HuH-7 (cell line): Measurements from ENCODE around the gene ZNRF4.
"Not testable (repeated sequence)": the region's sequence is repeated elsewhere in the genome, so short reads cannot be mapped to it uniquely, and the experiment has no call there.

Experiments
- DNase-seq: peaks from one replicate; pipeline ENCODE4 v3.0.0; 2011; ENCODE audit warnings: low spot score

The ZNRF4 gene

DNA sequence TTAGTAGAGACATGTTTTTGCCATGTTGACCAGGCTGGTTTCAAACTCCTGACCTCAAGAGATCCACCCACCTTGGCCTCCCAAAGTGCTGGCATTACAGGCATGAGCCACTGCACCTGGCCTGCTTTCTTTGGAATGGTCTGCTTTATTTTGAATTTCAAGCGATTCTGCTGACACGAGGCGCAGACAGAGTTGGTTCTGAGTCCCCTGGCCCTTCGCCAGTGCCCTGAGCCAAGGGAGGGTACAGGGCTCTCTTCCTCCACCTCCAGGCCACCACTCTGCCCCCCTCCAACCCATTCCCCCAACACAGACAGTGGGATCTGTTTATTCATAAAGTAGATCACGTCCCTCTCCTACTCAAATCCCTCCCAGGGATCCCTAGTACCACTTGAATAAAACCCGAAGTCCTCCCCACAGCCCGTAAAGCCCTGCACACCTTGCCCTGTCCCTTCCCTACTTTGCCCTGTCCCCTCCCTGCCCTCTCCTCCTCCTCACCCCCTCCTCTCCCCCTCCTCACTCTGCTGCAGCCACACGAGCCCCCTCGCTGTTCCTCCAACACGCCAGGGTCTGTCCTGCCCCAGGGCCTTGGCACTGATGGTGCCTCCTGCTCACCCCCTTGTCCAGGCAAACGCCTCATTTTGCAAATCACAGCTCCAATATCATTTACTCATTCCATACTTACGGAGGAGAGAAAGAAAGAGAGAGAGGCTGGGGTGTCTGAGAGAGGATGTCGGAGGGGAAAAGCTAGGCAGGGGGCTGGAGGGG is 22.4 kb downstream of the ZNRF4 start:
- no peak for DNase-seq

- no peak for DNase-seq
Observed at GRCh38 chr19:5478241-5478924, 23.2 kb downstream of the ZNRF4 start.

DNA sequence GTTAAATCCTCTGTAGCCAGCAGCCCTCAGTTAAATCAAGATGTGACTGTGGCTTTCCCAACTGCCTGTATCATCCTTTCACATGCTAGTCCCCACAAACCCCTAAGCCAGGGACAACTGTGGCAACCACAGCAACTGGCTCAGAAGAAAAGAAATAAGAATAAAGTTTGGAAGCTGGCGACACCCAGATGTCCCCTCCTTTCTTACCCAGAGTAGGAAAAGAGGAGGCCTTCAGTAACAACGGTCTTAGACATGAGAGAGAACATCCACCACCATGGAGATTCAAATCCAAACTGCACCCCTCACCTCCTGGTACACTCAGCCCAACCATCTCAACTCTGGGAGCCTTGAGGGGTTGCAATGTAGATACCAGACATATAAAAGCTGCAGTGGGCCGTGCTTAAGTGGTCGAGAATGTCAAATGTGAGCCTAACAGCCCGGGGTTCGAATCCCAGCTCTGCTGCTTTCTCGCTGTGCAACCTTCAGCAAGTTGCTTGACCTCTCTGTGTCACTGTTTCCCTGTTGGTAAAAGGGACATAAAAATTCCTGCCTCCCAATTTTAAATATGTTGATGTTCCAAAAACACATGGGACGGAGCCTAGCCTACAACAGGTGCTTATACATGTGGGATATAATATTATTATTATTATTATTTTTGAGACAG is 23.8 kb downstream of the ZNRF4 start:
- DNase-seq, result no peak

- no peak for DNase-seq
Observed at GRCh38 chr19:5479958-5480357, 24.7 kb downstream of the ZNRF4 start.

DNA sequence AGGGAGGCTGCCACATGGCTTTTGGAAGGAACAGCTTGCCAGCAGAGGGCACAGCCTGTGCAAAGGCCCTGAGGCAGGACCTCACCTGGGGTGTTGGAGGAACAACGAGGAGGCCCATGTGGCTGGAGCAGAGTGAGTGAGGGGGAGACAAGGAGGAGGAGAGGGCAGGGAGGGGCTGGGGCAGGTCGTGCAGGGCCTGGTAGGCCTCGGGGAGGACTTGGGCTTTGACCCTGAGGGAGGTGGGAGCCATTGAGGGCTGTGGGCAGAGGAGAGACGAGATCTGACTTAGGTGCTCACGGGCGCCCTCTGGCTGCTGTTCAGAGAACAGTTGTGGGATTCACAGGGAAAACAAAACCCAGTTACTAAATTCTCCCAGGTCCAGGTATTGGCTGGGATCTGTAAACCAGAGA is 25.2 kb downstream of the ZNRF4 start:
- DNase-seq, result peak; percentile 47

GRCh38 chr19:5481957-5482356 is 26.7 kb downstream of the ZNRF4 start:
- DNase-seq, result no peak

DNA sequence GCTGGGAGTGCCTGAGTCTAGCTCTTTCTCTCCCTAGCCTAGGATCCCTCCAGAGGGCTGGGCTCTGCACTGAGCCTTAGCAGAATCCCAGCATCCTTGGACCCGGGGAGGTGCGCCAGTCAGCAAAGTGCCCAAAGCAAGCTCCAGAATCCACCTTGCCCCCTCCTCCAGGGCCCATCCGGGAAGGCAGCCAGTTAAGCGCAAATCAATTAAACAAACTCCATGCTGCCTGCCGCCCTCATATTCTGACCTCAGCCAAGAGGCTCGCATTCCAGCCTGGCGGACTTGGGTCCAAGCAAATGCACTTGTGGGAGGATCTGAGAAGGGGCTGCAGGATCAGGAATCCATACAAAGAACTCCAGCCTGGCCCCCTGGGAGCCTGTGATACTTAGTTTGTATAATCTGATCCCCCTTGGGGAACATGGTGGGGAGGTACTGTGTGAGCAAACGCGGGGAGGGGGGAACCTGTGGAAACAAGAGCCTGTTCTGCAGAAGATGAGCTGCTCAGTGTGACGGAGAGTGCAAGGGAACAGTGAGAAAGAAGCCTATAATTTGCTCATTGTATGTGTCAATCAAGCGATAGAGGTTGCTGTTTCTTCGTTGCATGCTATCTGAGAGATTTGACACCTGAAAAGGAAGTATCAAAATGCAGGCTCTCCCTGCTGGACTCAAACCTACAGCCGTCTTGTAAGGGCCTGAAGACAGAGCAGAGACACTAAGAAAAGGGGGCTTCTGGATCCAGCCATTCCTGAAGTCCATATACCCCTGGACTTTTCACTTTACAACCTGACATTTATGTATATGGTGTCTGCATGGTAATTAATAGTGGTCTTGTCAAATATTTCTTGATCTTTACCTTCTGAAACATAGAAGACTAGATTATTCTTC is 29.4 kb downstream of the ZNRF4 start:
- peak; percentile 60 for DNase-seq

GRCh38 chr19:5485286-5485636 is 30.0 kb downstream of the ZNRF4 start:
- DNase-seq, result no peak

- not testable (repeated sequence) for DNase-seq
Observed at GRCh38 chr19:5485658-5486057, 30.4 kb downstream of the ZNRF4 start.

DNA sequence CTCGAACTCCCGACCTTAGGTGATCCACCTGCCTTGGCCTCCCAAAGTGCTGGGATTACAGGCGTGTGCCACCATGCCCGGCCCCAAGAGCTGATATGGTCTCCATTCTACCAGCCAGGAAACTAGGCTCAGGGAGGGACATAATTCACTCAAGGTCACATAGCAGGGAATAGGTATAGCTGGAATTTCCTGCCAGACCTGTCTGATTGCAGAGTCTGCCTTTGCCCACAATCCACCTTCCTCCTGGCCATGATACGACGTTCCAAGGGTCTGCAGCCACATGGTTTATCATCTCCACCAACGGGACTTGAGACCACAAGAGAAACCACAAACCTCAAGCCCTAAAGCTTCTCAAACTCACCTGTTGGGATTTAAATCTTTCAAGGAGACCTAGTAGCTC is 32.0 kb downstream of the ZNRF4 start:
- DNase-seq, result no peak

DNA sequence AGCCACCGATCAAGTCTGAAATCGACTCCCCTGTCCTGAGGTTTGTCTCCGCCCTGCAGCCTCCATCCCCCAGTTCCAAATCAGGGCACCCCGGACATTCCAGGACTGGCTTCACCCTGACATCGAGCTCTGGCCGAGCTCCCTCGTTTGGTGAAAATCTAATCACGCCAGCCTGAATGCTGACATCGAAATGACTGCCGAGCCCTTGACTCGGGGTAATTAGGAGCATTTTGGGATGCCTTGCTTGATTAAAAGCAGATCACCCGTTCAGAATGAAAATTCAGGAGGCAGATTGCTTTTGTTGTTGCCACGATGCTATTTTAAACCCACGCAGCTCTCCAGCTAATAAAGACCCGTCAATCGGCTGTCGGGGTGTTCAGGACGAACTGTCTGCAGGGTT is 34.3 kb downstream of the ZNRF4 start:
- DNase-seq, result no peak

GRCh38 chr19:5491565-5491964 is 36.3 kb downstream of the ZNRF4 start:
- DNase-seq, result no peak

GRCh38 chr19:5492281-5492634 is 37.0 kb downstream of the ZNRF4 start:
- DNase-seq, result no peak

DNA sequence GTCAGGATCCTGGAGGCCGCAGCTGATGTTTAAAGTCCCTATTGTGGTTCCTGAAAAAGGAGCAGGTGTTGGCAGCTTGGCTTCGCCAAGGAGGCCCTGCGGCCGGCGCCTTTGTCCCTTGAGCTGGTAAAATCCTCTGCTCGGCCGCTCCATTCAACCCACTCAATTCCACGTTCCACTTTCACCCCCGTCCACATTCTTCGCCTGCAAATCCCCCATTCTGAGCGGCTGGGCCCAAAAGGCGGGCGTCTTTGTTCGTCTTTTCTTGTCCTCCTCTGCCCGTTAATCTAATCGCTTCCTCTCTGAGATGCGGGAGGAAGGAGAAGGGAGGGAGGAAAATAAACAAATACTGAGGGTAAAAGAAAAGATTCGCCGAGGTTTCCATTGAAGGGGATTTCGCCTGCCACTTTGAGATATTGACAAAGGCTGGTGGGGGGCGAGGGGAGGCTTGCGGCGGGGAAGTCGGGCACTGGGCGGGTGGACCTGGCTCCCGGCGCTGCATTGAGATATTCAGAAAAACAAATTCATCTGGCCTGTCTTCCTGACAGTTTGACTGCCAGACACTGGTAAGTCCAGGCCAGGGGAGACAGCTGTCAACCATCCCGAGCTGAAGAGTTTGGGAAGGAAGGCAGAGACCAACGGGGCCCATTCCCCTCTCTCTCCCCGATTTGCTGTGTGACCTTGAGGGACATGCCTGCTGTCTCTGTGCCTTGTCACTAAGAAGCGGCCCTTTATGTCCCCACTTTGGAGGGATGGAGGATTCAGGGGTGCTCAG is 37.6 kb downstream of the ZNRF4 start:
- DNase-seq, result no peak

GRCh38 chr19:5494773-5495172 is 39.6 kb downstream of the ZNRF4 start:
- DNase-seq, result no peak

DNA sequence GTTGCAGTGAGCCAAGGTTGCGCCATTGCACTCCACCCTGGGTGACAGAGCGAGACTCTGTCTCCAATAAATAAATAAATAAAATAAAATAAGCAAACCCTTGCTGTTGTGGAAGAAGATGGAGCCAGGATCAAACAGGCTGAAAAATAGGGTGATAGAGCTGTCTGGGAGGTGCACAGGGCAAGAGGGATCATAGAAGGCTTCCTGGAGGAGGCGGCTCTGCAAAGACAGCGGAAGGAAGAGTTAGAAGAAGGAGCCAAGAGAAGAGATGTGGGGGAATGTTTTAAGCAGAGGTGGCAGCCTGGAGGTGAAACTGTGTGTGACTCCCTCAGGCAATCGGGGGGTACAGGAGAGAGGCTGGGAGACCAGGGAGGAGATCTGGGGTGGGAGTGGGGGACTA is 40.6 kb downstream of the ZNRF4 start:
- DNase-seq, result no peak

DNA sequence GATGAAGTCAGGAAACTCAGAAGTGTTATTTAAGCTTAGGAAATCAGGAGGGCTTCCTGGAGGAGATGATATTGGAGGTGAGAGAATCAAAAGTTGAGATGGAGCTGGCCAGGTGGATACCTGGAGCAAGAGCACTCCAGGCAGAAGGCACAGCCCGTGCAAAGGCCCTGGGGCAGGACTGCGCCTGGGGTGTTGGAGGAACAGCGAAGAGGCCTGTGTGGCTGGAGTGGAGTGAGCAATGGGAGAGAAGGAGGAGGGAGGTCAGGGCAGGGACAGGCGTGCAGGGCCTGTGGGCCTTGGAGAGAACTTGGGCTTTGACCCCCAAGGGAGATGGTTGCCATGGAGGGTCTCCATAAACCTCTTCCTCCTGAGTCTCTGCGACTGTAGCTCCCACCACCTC is 42.1 kb downstream of the ZNRF4 start:
- no peak for DNase-seq

GRCh38 chr19:5498830-5499550 is 43.8 kb downstream of the ZNRF4 start:
- DNase-seq, result no peak

DNA sequence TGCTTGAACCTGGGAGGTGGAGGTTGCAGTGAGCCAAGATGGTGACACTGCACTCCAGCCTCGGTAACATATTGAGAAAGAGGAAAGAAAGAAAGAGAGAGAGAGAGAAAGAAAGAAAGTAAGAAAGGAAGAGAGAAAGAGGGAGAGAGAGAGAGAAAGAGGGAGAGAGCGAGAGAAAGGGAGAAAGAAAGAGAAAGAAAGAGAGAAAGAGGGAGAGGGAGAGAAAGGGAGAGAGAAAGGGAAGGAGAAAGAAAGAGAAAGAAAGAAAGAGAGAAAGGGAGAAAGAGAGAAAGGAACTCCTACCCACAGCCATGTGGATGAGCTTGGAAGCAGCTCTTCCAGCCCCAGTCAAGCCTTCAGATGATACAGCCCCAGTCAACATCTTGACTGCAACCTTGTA is 46.7 kb downstream of the ZNRF4 start:
- DNase-seq, result no peak

- no peak for DNase-seq
Observed at GRCh38 chr19:5503598-5503997, 48.4 kb downstream of the ZNRF4 start.

DNA sequence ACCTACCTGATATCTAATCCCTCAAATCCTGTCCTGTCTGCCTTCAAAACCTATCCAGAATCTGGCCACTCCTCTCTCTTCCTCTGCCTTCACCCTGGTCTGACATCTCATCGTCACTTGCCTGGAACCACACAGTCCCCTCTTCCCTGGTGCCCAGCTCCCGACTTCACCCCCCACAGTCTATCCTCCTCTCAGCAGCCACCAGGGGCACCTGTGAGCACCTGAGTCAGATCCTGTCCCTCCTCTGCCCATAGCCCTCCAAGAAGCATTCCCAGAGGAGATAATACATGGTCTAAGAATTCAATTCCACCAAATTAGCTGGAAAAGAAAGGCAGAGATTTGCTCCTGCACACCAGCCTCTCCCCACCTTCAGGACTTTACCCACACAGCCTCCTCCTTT is 48.9 kb downstream of the ZNRF4 start:
- DNase-seq, result no peak
